Middle frontal gyrus (tissue), 1 donor: Measurements from ENCODE around the gene PPME1.
"Not testable (repeated sequence)": the region's sequence is repeated elsewhere in the genome, so short reads cannot be mapped to it uniquely, and the experiment has no call there.

Experiments
- DNase-seq: peaks from one replicate; pipeline ENCODE4 v3.0.0-alpha.2; 2015; ENCODE audit warnings: low spot score; ENCODE audit errors: extremely low spot score

The PPME1 gene

GRCh38 chr11:74170694-74171629 lies at the start of gene PPME1, which contains the start of gene C2CD3:
Gene PPME1 (plus strand): TSS chr11:74171289. CDS start chr11:74171422, 133 bp downstream.
Gene C2CD3 (minus strand): TSS chr11:74171002. CDS start chr11:74170792, 210 bp downstream.
- DNase-seq = peak; percentile 100

- DNase-seq = no peak
Measured at GRCh38 chr11:74121804-74122203, 49.3 kb upstream of the PPME1 start.

- DNase-seq = no peak
Measured at GRCh38 chr11:74123008-74123448, 48.1 kb upstream of the PPME1 start.

DNA sequence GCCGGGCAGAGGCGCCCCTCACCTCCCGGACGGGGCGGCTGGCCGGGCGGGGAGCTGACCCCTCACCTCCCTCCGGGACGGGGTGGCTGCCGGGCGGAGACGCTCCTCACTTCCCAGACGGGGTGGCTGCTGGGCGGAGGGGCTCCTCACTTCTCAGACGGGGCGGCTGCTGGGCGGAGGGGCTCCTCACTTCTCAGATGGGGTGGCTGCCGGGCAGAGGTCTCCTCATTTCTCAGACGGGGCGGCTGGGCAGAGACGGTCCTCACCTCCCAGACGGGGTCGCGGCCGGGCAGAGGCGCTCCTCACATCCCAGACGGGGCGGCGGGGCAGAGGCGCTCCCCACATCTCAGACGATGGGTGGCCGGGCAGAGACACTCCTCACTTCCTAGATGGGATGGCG lies 42.0 kb upstream of the PPME1 start:
- not testable (repeated sequence) for DNase-seq

- no peak for DNase-seq
Measured at GRCh38 chr11:74132833-74133232, 38.3 kb upstream of the PPME1 start.

GRCh38 chr11:74133436-74133835 lies 37.7 kb upstream of the PPME1 start:
- no peak for DNase-seq

GRCh38 chr11:74134661-74135060 lies 36.4 kb upstream of the PPME1 start:
- DNase-seq = no peak

DNA sequence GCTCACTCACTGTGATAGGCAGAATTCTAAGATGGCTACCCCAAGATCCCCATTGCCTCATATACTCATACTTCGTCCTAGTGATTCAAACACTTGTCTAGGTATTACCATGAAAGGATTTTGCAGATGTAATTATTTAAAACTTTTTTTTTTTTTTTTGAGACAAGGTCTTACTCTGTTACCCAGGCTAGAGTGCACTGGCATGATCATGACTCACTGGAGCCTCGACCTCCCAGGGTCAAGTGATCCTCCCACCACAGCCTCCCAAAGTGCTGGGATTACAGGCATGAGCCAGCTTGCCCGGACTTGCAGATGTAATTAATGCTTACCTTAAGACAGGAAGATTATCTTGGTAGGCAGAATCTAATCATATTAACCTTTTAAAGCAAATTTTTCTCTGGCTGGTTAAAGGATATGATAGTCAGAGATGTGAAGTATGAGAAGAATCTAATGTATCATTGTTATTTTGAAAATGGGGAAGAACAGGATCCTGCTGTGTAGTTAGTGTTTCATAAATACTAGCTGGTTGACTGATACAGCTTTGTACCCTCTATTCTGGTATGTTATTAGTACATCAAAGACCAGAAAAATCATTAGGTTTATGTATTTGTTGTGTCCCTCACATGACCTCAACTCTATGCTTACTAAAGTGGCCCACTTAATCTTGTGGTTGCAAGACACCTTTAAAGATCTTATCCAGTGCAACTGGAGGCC lies 35.8 kb upstream of the PPME1 start:
- DNase-seq = no peak

- DNase-seq = no peak
Measured at GRCh38 chr11:74138021-74138420, 33.1 kb upstream of the PPME1 start.

- DNase-seq = peak; percentile 22
Measured at GRCh38 chr11:74138572-74138971, 32.5 kb upstream of the PPME1 start.

GRCh38 chr11:74139151-74139918 lies 31.8 kb upstream of the PPME1 start:
- DNase-seq = no peak

GRCh38 chr11:74139919-74140431 lies 31.1 kb upstream of the PPME1 start:
- DNase-seq = not testable (repeated sequence)

- DNase-seq = no peak
Measured at GRCh38 chr11:74141241-74141695, 29.8 kb upstream of the PPME1 start.

GRCh38 chr11:74141908-74142307 lies 29.2 kb upstream of the PPME1 start:
- DNase-seq = no peak

- no peak for DNase-seq
Measured at GRCh38 chr11:74142624-74143023, 28.5 kb upstream of the PPME1 start.

- no peak for DNase-seq
Measured at GRCh38 chr11:74144592-74144991, 26.5 kb upstream of the PPME1 start.

DNA sequence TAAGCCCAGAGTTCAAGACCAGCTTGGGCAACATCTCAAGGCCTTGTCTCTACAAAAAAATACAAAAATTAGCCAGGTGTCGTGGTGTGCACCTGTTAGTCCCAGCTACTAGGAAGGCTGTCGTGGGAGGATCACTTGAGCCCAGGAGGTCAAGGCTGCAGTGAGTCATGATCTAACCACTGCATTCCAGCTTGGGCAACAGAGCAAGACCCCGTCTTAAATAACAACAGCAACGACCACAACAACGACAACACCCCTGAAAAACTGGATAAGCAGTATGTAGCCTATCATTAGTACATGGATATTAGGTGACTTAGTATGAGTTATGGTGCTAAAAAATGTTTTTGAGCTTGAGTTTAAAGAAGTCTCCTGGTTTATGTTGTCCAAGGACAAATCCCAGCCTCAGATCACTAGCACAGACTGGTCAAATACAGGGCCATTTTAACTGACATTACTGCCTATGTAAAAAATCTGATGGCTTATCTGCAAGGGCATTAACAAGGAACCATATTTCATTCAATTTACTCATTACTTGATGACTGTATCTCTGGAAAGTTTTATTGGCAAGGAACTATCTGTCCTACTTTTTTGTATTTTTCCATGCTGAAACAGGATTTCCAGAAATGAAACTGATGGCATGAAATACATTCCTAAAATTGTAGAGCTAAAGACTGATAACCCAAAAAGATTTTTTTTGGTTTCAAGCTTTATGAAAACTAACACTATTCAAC lies 23.7 kb upstream of the PPME1 start:
- DNase-seq = no peak

- DNase-seq = no peak
Measured at GRCh38 chr11:74153224-74153623, 17.9 kb upstream of the PPME1 start.

GRCh38 chr11:74154620-74155281 lies 16.3 kb upstream of the PPME1 start:
- no peak for DNase-seq

DNA sequence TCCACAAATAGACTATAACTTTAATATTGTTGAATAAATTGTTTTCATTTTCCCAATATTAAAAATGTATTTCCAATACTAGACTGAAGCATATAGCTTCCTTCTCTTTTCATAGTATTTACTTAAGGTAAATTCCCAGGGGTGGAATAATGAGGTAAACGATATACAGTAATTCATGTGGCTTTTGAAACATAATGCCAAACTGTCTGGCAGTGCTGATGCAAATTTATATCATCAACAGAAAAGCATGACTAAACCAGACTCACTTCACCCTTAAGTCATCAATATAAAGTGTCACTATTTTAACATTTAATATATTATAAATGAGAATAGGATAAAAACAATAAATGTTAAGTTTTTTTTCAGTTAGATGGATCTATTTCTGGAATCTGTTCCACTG lies 13.9 kb upstream of the PPME1 start:
- no peak for DNase-seq
